Brain microvascular endothelial cell (primary cell): ENCODE data around the gene NUFIP1.

Source experiments
- DNase-seq: peaks from one replicate; pipeline ENCODE4 v3.0.0-alpha.2; 2020
- H3K27ac ChIP-seq: fragments of 250-450 bp; sonication (Bioruptor Pico); 2 replicates; pipeline ENCODE4 v1.5.1; 2020; ENCODE audit warnings: mild to moderate bottlenecking, moderate library complexity
- H3K27me3 ChIP-seq: fragments of 250-450 bp; sonication (Bioruptor Pico); replicated peaks from 2 replicates; pipeline ENCODE4 v1.5.1; 2020; ENCODE audit warnings: mild to moderate bottlenecking
- H3K36me3 ChIP-seq: fragments of 250-450 bp; sonication (Bioruptor Pico); replicated peaks from 2 replicates; pipeline ENCODE4 v1.5.1; 2020; ENCODE audit warnings: mild to moderate bottlenecking
- H3K4me3 ChIP-seq: 2 replicates; pipeline ENCODE4 v1.5.1; 2011; ENCODE audit warnings: low read depth, mild to moderate bottlenecking, control low read depth, low read length, moderate library complexity
- CTCF ChIP-seq: IDR thresholded peaks from 2 replicates; pipeline ENCODE4 v1.5.1; 2011; ENCODE audit warnings: low read depth, mild to moderate bottlenecking, moderate library complexity, low read length, control low read depth, inconsistent platforms; ENCODE audit errors: missing control alignments
- in situ Hi-C: cut with HindIII; loops from 2 replicates; pipeline ENCODE4 v1.10.0; 2017; ENCODE audit warnings: low sequenced_read_pairs, low pct_ligation_motif_present

Gene NUFIP1

GRCh38 chr13:44917589-44918325 is 71.5 kb downstream of the NUFIP1 start:
- in situ Hi-C loops = no loop called here
- Histone ChIP-seq H3K27ac (peak overlapping the region; percentile 94), H3K27me3 (no peaks in the 10 kb centered on the region), H3K4me3 (peak overlapping the region; percentile 59), H3K36me3 (no peaks in the 10 kb centered on the region)
- DNase-seq = peak; percentile 94
- peak; percentile 65 for TF ChIP-seq CTCF

- TF ChIP-seq CTCF = no peak
- no peaks in the 10 kb centered on the region for H3K27me3 ChIP-seq
- H3K36me3 ChIP-seq = no peaks in the 10 kb centered on the region
- H3K27ac ChIP-seq = no peak overlapping the region
- DNase-seq = no peak
- no peak overlapping the region for H3K4me3 ChIP-seq
- in situ Hi-C loops = no loop called here
These were observed 76.8 kb downstream of the NUFIP1 start for GRCh38 chr13:44912278-44913016.

GRCh38 chr13:44908712-44909111 is 80.6 kb downstream of the NUFIP1 start:
- no peak for DNase-seq
- Histone ChIP-seq H3K36me3 (no peaks in the 10 kb centered on the region), H3K27ac (no peak overlapping the region), H3K4me3 (no peak overlapping the region), H3K27me3 (no peaks in the 10 kb centered on the region)
- TF ChIP-seq CTCF = no peak
- in situ Hi-C loops = no loop called here

- in situ Hi-C loops = no loop called here
- Histone ChIP-seq H3K36me3 (no peaks in the 10 kb centered on the region), H3K27me3 (no peaks in the 10 kb centered on the region), H3K4me3 (no peak overlapping the region), H3K27ac (no peak overlapping the region)
- no peak for TF ChIP-seq CTCF
- DNase-seq = no peak
These were observed 81.0 kb downstream of the NUFIP1 start for GRCh38 chr13:44908266-44908665.

- Histone ChIP-seq H3K27ac (no peak overlapping the region), H3K27me3 (no peaks in the 10 kb centered on the region), H3K36me3 (no peaks in the 10 kb centered on the region), H3K4me3 (no peak overlapping the region)
- in situ Hi-C loops = no loop called here
- no peak for TF ChIP-seq CTCF
- DNase-seq = no peak
These were observed 82.6 kb downstream of the NUFIP1 start for GRCh38 chr13:44906713-44907112.
